GM12891 (cell line): Measurements from ENCODE around the gene PCSK6.

Source experiments
- POLR2A ChIP-seq: IDR thresholded peaks from 2 replicates; pipeline ENCODE4 v1.6.1; 2011; ENCODE audit warnings: low read depth, low read length, control low read depth
- POLR2AphosphoS5 ChIP-seq: IDR thresholded peaks from 2 replicates; pipeline ENCODE4 v1.6.1; 2011; ENCODE audit warnings: low read depth, low read length, control low read depth
- SPI1 ChIP-seq: IDR thresholded peaks from 2 replicates; pipeline ENCODE4 v1.6.1; 2011; ENCODE audit warnings: low read depth, low read length, control low read depth

GRCh38 chr15:101277943-101278564 is 211.5 kb downstream of the PCSK6 start:
- TF ChIP-seq POLR2AphosphoS5 (no peak), POLR2A (no peak), SPI1 (no peak)
